Neural cell (in vitro differentiated cells): ENCODE data around the gene MALRD1. TPM values are rescaled to one million over a fixed set of nuclear protein-coding genes. Genes with fewer than 3 reads are reported as not detected.

Experiments used
- H2AFZ ChIP-seq: fragments of 200-600, 300-800 bp; sonication (generic), shearing (Covaris generic); 2 replicates; pipeline ENCODE4 v1.6.0; 2014; ENCODE audit warnings: low read depth, mild to moderate bottlenecking, antibody characterized with exemption, low read length, moderate library complexity
- H3F3A ChIP-seq: fragments of 200-600 bp; shearing (Covaris generic); 2 replicates; pipeline ENCODE4 v1.6.1; 2016; ENCODE audit warnings: mild to moderate bottlenecking, moderate library complexity, mixed read lengths, antibody characterized with exemption, low read length; ENCODE audit not compliant: insufficient read depth, poor library complexity, severe bottlenecking
- H3K27ac ChIP-seq: fragments of 200-600, 300-800 bp; sonication (generic), shearing (Covaris generic); 2 replicates; pipeline ENCODE4 v1.5.1; 2014; ENCODE audit warnings: mild to moderate bottlenecking, low read length, moderate library complexity
- H3K27me3 ChIP-seq: fragments of 300-800, 200-600 bp; sonication (generic), shearing (Covaris generic); 2 replicates; pipeline ENCODE4 v1.6.0; 2014; ENCODE audit warnings: mild to moderate bottlenecking, low read depth, low read length, moderate library complexity; ENCODE audit not compliant: insufficient read depth
- H3K36me3 ChIP-seq: fragments of 300-800, 200-600 bp; sonication (generic), shearing (Covaris generic); 2 replicates; pipeline ENCODE4 v1.5.1; 2014; ENCODE audit warnings: mild to moderate bottlenecking, antibody characterized with exemption, low read length, moderate library complexity; ENCODE audit not compliant: insufficient read depth
- H3K4me2 ChIP-seq: fragments of 300-800, 200-600 bp; sonication (generic), shearing (Covaris generic); 2 replicates; pipeline ENCODE4 v1.6.0; 2014; ENCODE audit warnings: mild to moderate bottlenecking, low read length
- H3K4me3 ChIP-seq: fragments of 300-800, 200-600 bp; sonication (generic), shearing (Covaris generic); 2 replicates; pipeline ENCODE4 v1.5.1; 2014; ENCODE audit warnings: mild to moderate bottlenecking, low read length, moderate library complexity
- H3K79me2 ChIP-seq: fragments of 200-600 bp; shearing (Covaris generic); replicated peaks from 2 replicates; pipeline ENCODE4 v1.6.0; 2014; ENCODE audit warnings: mild to moderate bottlenecking, low read length, moderate library complexity; ENCODE audit not compliant: insufficient read depth
- H3K9ac ChIP-seq: fragments of 300-800, 200-600 bp; sonication (generic), shearing (Covaris generic); 2 replicates; pipeline ENCODE4 v1.6.1; 2016; ENCODE audit warnings: mild to moderate bottlenecking, low read length, mixed read lengths
- H3K9me2 ChIP-seq: fragments of 200-600 bp; shearing (Covaris generic); 2 replicates; pipeline ENCODE4 v1.6.1; 2016; ENCODE audit warnings: mild to moderate bottlenecking, low read length, mixed read lengths; ENCODE audit not compliant: insufficient read depth
- H3K9me3 ChIP-seq: fragments of 200-600, 300-800 bp; sonication (generic), shearing (Covaris generic); 2 replicates; pipeline ENCODE4 v1.6.1; 2016; ENCODE audit warnings: mild to moderate bottlenecking, mixed run types, low read length, moderate library complexity, mixed read lengths
- H4K20me1 ChIP-seq: fragments of 200-600 bp; shearing (Covaris generic); 2 replicates; pipeline ENCODE4 v1.6.1; 2016; ENCODE audit warnings: mild to moderate bottlenecking, mixed run types; ENCODE audit not compliant: insufficient read depth
- EP300 ChIP-seq: fragments of 450-650 bp; conservative IDR thresholded peaks from 2 replicates; pipeline ENCODE4 v1.6.1; 2014; ENCODE audit warnings: antibody characterized with exemption, mild to moderate bottlenecking, moderate library complexity; ENCODE audit not compliant: poor library complexity, severe bottlenecking
- EZH2 ChIP-seq: fragments of 200-600, 300-800 bp; shearing (Covaris generic), sonication (generic); IDR thresholded peaks from 2 replicates; pipeline ENCODE4 v1.6.1; 2014; ENCODE audit warnings: antibody characterized with exemption, low read length, borderline replicate concordance, mild to moderate bottlenecking; ENCODE audit not compliant: insufficient read depth, poor library complexity, severe bottlenecking
- MXI1 ChIP-seq: fragments of 450-650 bp; conservative IDR thresholded peaks from 2 replicates; pipeline ENCODE4 v1.6.1; 2014; ENCODE audit warnings: antibody characterized with exemption, mild to moderate bottlenecking; ENCODE audit not compliant: poor library complexity, severe bottlenecking
- POLR2AphosphoS5 ChIP-seq: IDR thresholded peaks from 2 replicates; pipeline ENCODE4 v1.6.1; 2012
- RAD21 ChIP-seq: fragments of 450-650 bp; conservative IDR thresholded peaks from 2 replicates; pipeline ENCODE4 v1.6.1; 2014; ENCODE audit warnings: antibody characterized with exemption, mild to moderate bottlenecking, moderate library complexity
- SMC3 ChIP-seq: fragments of 450-650 bp; conservative IDR thresholded peaks from 2 replicates; pipeline ENCODE4 v1.6.1; 2014; ENCODE audit warnings: antibody characterized with exemption, mild to moderate bottlenecking, moderate library complexity; ENCODE audit not compliant: poor library complexity
- TAF1 ChIP-seq: IDR thresholded peaks from 2 replicates; pipeline ENCODE4 v1.6.1; 2012; ENCODE audit warnings: low read depth
- polyA plus RNA-seq: library from polyadenylated mRNA; depleted of rRNA; stranded (reverse); fragments of >200 nt; gene quantifications from 2 replicates; pipeline ENCODE4 v1.2.3, GENCODE V29; 2014
- TF ChIP-seq, protein P1 (sequence below): IDR thresholded peaks from 2 replicates; pipeline ENCODE4 v1.6.1; 2012; ENCODE audit warnings: borderline replicate concordance
- TF ChIP-seq, protein P2 (sequence below): fragments of 450-650 bp; IDR thresholded peaks from 2 replicates; pipeline ENCODE4 v1.5.1; 2014; ENCODE audit warnings: antibody characterized with exemption, mild to moderate bottlenecking, moderate library complexity; ENCODE audit not compliant: poor library complexity, severe bottlenecking

The MALRD1 gene
- polyA plus RNA-seq, 1 donor from 2014 or later, result 0.21 TPM

DNA sequence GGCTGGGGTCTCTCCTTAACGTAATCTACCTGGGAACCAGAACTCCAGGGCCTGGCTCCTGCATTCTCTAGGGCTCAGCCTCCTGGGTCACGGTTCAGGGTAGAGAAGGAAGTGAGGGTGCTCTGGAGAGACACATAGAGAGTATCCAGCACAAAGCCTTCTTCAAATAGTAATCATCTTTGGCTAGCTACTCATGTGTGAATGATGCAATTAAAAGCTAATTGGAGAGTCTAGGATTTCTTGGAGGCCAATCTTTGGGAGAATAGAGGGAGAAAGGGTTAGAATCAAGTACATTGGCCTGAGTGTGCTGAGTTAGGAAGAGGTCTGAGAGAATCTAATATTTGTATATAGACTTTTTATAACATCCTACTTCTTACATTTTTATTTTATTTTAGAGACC lies 24.0 kb upstream of the MALRD1 start:
- H3K79me2 ChIP-seq, result no peaks in the 10 kb centered on the region
- no peaks in the 10 kb centered on the region for H3K27me3 ChIP-seq
- H3K9me3 ChIP-seq, result no peaks in the 10 kb centered on the region
- TF ChIP-seq MXI1 (no peak), POLR2AphosphoS5 (no peak), RAD21 (no peak), EZH2 (no peak), EP300 (no peak)
- TF ChIP-seq, protein P1, sequence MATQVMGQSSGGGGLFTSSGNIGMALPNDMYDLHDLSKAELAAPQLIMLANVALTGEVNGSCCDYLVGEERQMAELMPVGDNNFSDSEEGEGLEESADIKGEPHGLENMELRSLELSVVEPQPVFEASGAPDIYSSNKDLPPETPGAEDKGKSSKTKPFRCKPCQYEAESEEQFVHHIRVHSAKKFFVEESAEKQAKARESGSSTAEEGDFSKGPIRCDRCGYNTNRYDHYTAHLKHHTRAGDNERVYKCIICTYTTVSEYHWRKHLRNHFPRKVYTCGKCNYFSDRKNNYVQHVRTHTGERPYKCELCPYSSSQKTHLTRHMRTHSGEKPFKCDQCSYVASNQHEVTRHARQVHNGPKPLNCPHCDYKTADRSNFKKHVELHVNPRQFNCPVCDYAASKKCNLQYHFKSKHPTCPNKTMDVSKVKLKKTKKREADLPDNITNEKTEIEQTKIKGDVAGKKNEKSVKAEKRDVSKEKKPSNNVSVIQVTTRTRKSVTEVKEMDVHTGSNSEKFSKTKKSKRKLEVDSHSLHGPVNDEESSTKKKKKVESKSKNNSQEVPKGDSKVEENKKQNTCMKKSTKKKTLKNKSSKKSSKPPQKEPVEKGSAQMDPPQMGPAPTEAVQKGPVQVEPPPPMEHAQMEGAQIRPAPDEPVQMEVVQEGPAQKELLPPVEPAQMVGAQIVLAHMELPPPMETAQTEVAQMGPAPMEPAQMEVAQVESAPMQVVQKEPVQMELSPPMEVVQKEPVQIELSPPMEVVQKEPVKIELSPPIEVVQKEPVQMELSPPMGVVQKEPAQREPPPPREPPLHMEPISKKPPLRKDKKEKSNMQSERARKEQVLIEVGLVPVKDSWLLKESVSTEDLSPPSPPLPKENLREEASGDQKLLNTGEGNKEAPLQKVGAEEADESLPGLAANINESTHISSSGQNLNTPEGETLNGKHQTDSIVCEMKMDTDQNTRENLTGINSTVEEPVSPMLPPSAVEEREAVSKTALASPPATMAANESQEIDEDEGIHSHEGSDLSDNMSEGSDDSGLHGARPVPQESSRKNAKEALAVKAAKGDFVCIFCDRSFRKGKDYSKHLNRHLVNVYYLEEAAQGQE, result no peak
- TF ChIP-seq, protein P2, sequence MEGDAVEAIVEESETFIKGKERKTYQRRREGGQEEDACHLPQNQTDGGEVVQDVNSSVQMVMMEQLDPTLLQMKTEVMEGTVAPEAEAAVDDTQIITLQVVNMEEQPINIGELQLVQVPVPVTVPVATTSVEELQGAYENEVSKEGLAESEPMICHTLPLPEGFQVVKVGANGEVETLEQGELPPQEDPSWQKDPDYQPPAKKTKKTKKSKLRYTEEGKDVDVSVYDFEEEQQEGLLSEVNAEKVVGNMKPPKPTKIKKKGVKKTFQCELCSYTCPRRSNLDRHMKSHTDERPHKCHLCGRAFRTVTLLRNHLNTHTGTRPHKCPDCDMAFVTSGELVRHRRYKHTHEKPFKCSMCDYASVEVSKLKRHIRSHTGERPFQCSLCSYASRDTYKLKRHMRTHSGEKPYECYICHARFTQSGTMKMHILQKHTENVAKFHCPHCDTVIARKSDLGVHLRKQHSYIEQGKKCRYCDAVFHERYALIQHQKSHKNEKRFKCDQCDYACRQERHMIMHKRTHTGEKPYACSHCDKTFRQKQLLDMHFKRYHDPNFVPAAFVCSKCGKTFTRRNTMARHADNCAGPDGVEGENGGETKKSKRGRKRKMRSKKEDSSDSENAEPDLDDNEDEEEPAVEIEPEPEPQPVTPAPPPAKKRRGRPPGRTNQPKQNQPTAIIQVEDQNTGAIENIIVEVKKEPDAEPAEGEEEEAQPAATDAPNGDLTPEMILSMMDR, result no peak
- no peaks in the 10 kb centered on the region for H3K9me2 ChIP-seq
- H3F3A ChIP-seq, result no peaks in the 10 kb centered on the region
- no peak overlapping the region for H3K9ac ChIP-seq
- no peak overlapping the region for H2AFZ ChIP-seq
- H3K4me2 ChIP-seq, result no peak overlapping the region
- no peak overlapping the region for H3K4me3 ChIP-seq
- no peaks in the 10 kb centered on the region for H3K36me3 ChIP-seq
- H3K27ac ChIP-seq, result no peak overlapping the region
- H4K20me1 ChIP-seq, result no peaks in the 10 kb centered on the region

DNA sequence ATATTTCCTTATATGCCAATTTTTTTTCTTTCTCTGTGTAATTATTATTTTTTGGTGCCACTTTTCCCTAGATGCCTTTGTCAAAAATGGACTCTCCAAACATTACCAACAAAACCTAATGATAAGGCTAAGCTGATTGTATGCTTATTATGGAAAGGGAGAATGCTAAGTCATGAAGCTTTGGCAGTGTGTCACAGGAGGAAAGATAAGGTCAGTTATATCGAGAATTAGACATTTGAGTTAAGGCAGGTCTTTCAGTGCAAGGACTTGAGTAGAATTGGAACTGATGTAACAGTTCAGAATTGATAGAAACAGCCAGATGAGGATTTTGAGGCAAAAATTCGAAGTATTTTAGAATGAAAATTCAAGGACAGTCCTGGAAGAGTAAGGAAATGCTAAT lies 16.8 kb upstream of the MALRD1 start:
- Histone ChIP-seq H3K9me3 (no peaks in the 10 kb centered on the region), H3K9me2 (no peaks in the 10 kb centered on the region), H3K4me2 (no peak overlapping the region), H3F3A (no peaks in the 10 kb centered on the region), H3K4me3 (no peak overlapping the region), H3K9ac (no peak overlapping the region), H3K36me3 (no peaks in the 10 kb centered on the region), H2AFZ (no peak overlapping the region), H4K20me1 (no peaks in the 10 kb centered on the region), H3K27me3 (no peaks in the 10 kb centered on the region), H3K27ac (no peak overlapping the region), H3K79me2 (no peaks in the 10 kb centered on the region)
- TF ChIP-seq POLR2AphosphoS5, result no peak
- TF ChIP-seq RAD21, result no peak

DNA sequence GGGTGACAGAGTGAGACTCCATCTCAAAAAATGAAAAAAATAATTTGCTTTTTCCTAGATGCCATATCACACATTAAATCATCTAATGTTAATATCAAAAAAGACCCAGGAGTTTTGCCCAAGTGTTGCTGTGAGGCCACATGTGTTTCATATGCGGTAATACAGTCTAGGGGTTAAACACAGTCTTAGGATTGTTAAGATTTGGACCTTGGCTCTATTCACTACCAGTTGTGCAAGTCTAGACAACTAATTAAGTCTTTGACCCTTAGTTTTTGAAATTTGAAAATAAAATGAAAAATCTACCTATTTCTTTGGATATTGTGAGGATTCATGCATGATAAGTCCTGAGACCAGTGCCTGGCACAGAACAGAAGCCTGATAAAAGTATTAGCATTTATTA lies 14.9 kb upstream of the MALRD1 start:
- no peak overlapping the region for H3K27ac ChIP-seq
- no peaks in the 10 kb centered on the region for H3K9me2 ChIP-seq
- H3K36me3 ChIP-seq, result no peaks in the 10 kb centered on the region
- H3K4me2 ChIP-seq, result no peak overlapping the region
- no peak overlapping the region for H2AFZ ChIP-seq
- H4K20me1 ChIP-seq, result no peaks in the 10 kb centered on the region
- H3K9me3 ChIP-seq, result no peaks in the 10 kb centered on the region
- no peak overlapping the region for H3K4me3 ChIP-seq
- no peaks in the 10 kb centered on the region for H3K27me3 ChIP-seq
- no peaks in the 10 kb centered on the region for H3F3A ChIP-seq
- TF ChIP-seq SMC3 (no peak), POLR2AphosphoS5 (no peak), MXI1 (no peak), EP300 (no peak), EZH2 (no peak), TAF1 (no peak), RAD21 (no peak)
- TF ChIP-seq, protein P2, result no peak
- TF ChIP-seq, protein P1, result no peak
- H3K79me2 ChIP-seq, result no peaks in the 10 kb centered on the region
- H3K9ac ChIP-seq, result no peak overlapping the region
